Activated naive CD4-positive, alpha-beta T cell treated with anti-CD3 and anti-CD28 coated beads, Interleukin-2, amount 50 U/mL, for 16 hours (primary cell): ENCODE data around the gene ZC3H15.
"Not testable (repeated sequence)": the region's sequence is repeated elsewhere in the genome, so short reads cannot be mapped to it uniquely, and the experiment has no call there.

Experiments
- DNase-seq: peaks from one replicate; pipeline ENCODE4 v3.0.0-alpha.2; 2020

The ZC3H15 gene

DNA sequence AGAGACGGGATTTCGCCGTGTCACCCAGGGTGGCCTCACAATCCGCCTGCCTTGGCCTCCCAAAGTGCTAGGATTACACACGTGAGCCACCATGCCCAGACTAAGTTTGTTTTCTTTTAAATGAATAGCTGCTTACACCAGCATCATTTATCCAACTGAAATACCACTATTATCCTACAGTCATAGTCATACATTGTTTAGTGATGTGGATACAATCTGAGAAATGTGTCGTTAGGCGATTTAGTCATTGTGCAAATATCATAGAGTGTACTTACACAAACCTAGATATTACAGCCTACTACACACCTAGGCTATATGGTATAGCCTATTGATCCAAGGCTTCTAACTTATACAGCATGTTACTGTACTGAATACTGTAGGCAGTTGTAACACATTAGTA lies 10.3 kb downstream of the ZC3H15 start:
- no peak for DNase-seq

DNA sequence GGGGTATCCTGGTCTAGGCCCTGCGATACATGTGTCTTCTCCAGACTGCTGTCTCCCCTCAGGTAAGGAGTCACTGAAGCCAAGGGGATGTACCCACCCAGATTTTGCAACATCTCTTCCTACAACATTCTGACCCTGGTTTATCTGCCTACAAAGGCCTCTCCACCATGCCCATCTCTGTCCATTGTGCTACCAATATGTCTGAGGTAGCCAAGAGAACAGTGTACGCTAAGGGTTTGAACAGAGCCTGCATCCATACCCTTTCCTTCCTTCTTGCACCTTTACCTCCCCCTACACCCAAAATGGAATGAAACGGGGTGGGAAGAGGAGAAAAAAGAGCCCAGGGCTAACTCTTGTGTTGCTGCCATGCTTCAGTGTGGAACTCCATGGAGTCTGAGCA lies 11.9 kb downstream of the ZC3H15 start:
- no peak for DNase-seq

- DNase-seq: no peak
Observed at GRCh38 chr2:186498834-186499233, 12.8 kb downstream of the ZC3H15 start.

GRCh38 chr2:186503827-186504606 lies 18.0 kb downstream of the ZC3H15 start:
- no peak for DNase-seq

DNA sequence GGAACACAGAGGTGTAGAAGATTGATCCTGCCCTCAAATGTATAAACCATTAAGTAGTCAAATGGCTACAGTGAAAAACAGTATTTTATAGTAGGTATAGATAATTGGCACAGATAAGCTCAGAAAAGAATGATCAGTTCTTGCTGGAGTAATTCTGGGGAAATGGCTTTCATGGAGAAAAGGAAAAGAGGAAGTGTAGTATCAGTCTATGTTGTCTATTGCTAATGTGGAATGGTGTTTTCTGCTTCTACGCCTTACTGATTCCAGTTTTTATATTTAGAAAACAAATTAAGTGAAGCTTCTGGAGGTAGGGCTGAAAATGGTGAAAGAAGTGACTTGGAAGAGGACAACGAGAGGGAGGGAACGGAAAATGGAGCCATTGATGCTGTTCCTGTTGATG lies 22.2 kb downstream of the ZC3H15 start:
- DNase-seq: no peak

DNA sequence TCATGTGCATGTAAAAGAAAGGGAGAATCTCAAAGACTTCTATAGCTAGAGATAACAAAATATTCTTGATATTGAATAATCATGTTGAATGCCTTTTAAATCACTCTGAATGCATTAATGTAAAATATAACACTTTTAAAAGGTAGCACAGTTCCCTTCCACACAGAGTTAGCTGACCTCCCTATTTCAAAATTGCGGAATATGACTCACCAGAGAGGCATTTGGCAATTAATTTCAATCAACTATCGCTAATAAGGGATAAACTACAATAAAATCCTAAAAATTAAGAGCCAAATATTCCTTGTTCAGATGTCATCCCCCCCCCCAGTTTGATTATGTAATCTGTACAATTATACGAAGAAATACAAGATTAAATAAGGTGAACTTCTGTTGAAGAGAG lies 29.3 kb downstream of the ZC3H15 start:
- no peak for DNase-seq

GRCh38 chr2:186516396-186516795 lies 30.3 kb downstream of the ZC3H15 start:
- no peak for DNase-seq

- no peak for DNase-seq
Observed at GRCh38 chr2:186517090-186517489, 31.0 kb downstream of the ZC3H15 start.

DNA sequence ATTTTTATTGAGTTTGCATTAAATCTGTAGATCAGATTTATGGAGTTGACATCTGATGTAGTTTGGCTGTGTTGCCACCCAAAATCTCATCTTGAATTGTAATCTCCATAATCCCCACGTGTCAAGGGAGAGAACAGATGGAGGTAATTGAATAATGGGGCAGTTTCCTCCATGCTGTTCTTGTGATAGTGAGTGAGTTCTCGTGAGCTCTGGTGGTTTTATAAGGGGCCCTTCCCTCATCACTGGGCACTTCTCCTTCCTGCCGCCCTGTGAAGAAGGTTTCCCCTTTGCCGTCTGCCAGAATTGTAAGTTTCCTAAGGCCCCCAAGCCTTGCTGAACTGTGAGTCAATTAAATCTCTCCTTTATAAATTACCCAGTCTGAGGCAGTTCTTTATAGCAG lies 32.2 kb downstream of the ZC3H15 start:
- DNase-seq: no peak

GRCh38 chr2:186518945-186519344 lies 32.9 kb downstream of the ZC3H15 start:
- no peak for DNase-seq

DNA sequence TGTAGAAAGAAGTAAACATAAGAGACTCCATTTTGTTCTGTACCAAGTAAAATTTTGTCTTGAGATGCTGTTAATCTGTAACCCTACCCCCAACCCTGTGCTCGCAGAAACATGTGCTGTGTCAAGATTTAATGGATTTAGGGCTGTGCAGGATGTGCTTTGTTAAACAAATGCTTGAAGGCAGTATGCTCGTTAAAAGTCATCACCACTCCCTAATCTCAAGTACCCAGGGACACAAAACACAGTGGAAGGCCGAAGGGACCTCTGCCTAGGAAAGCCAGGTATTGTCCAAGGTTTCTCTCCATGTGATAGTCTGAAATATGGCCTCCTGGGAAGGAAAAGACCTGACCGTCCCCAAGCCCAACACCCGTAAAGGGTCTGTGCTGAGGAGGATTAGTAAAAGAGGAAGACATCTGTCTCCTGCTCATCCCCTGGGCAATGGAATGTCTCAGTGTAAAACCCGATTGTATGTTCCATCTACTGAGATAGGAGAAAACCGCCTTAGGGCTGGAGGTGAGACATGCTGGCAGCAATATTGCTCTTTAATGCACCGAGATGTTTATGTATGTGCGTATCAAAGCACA lies 35.6 kb downstream of the ZC3H15 start:
- not testable (repeated sequence) for DNase-seq

DNA sequence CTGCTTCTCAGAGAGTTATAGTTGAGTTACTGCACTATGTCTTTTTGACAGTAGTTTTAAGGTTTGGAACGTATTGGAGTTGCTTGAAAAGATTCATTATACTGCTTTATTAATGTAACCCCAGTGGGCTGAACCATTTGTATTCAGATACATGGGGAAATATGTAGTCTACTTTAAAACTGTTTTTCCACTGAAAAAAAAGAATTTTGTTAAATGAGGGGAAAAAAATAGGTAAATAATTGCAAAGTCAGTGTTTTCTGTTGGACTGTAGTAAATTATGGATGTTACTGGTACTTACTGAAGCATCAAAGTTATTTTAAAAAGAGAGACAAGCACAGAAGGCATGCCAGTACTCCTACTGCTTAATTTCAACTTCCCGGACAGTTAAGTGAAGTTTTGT lies 36.4 kb downstream of the ZC3H15 start:
- no peak for DNase-seq

- DNase-seq: no peak
Observed at GRCh38 chr2:186523791-186524190, 37.7 kb downstream of the ZC3H15 start.

DNA sequence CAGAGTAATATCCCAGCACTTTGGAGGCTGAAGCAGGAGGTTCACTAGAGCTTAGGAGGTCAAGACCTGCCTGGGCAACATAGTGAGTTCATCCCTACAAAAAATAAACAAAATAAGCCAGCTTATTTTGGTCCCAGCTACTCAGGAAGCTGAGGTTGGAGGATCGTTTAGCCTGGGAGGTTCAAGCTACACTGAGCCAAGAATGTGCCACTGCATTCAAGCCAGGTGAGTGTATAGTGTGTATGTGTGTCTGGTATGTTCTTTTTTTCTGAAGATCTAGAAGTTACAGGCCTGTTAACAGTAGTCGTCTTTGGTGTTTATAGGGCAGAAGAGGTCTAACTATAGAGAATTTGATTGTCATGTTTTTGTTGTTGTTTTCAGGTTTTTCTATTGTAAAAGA lies 40.2 kb downstream of the ZC3H15 start:
- DNase-seq: no peak

DNA sequence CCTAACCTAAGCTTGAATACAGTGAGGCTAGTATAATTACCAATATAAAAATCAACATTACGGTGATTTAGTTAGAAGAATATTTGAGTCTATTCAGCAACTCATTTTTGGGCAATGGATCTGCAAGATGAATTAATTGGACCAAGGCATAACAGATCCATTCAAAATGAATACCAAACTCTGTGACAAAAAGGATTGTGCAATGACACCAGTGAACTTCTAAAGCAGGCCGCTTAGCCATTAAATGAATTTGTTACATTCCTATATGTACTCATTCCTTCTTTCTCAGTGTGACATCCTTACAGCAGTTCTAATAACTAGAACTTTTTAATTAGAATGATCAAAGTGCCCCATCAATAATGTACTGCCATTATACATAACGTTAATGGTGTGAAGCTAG lies 44.3 kb downstream of the ZC3H15 start:
- no peak for DNase-seq

DNA sequence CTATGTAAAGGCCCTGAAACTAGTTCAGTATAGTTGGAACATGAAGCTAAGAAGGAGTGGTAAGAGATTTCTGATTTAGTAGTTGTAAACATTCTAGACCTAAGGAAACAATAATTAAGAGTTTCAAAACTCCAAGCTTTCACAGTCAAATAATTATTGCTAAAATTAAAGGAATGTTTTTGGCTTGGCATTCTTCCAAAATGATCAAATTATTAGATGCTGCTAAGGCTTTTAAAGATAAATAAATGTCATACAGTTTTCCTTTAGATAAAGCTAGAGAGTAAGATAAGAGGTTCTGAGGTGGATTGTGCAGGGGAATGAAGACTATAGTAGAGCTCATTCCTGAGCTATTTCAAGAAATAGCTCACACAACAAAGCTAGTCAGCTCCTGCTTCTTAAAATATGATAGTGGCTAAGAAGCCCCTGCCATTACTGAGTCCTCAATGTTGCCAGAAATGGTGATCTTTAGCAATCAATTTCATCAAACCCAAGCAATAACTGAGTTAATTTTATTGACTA lies 45.3 kb downstream of the ZC3H15 start:
- DNase-seq: no peak

GRCh38 chr2:186532891-186533290 lies 46.8 kb downstream of the ZC3H15 start:
- no peak for DNase-seq

GRCh38 chr2:186533717-186534116 lies 47.7 kb downstream of the ZC3H15 start:
- DNase-seq: no peak

DNA sequence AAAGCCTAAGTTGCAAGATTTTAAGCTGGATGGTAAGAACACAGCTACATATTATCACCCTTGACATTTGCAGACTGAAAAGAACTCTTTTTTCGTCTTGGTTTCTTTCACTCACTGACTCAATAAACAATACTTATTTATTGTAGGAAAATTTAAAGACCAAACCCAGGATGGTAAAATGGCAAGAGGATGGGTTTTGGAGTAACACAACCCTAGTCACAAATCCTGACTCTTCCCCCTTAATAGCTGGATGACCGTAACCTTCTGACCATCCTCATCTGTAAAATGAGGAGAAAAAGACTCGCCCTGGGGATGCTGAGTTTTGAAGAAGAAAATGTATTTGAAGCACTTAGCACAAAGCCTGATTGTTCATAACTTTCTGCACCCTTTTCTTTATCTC lies 48.3 kb downstream of the ZC3H15 start:
- no peak for DNase-seq

DNA sequence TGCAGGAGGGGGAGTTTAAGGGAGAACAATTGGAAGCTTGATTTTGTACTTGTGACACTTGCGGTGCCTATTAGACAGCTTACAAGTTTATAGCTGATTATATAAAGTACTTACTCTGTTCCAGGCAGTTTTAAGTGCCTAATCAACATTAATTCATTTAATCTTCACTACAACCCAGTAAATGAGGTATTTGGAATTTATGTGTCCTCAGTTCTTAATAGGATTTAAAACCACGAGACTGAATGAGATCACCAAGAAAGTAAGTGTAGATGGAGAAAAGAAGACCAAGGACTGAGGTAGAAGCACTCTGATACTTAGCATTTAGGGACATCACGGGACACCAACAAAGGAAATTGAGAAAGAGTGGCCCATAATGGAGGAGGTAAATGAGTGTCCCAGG lies 49.8 kb downstream of the ZC3H15 start:
- no peak for DNase-seq

- no peak for DNase-seq
Observed at GRCh38 chr2:186537019-186537418, 51.0 kb downstream of the ZC3H15 start.

GRCh38 chr2:186540941-186541340 lies 54.9 kb downstream of the ZC3H15 start:
- no peak for DNase-seq

DNA sequence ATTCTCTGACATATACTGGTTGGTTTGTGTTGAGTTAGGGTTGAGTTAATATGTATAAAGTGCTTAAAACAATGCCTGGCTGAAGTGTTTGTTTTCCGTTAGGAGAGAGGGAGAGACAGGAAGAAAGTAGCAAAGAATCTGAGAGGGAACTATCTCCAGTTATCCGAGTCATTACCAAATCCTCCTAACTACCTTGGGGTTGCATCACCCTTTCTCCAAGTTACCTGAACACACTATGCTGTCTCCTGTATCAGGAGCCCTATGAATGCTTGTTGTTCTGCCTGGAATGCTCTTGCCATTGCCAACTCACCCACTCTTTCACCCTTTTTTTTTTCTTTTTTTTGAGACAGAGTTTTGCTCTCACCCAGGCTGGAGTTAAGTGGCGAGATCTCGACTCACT lies 55.9 kb downstream of the ZC3H15 start:
- DNase-seq: no peak

- no peak for DNase-seq
Observed at GRCh38 chr2:186543561-186544131, 57.6 kb downstream of the ZC3H15 start.
